K562 (cell line): ENCODE results near the gene CCDC47. TPM values are rescaled to one million over a fixed set of nuclear protein-coding genes. Genes with fewer than 3 reads are reported as not detected.

ENCODE experiments used
- CEBPB ChIP-seq: fragments of 450-650 bp; IDR thresholded peaks from 2 replicates; pipeline ENCODE4 v1.6.1; 2016; ENCODE audit warnings: missing genetic modification characterization, missing compliant biosample characterization
- CTBP1 ChIP-seq: fragments of 450-650 bp; IDR thresholded peaks from 2 replicates; pipeline ENCODE4 v1.6.1; 2016; ENCODE audit warnings: borderline replicate concordance
- CTCF ChIP-seq, 3 experiments: IDR thresholded peaks in 2 of 3; conservative IDR thresholded peaks in 1 of 3; 2 replicates each; pipeline ENCODE4 v1.5.1; 2011 to 2012; ENCODE audit warnings: low read length in 3 of 3, mild to moderate bottlenecking in 3 of 3, control low read depth in 2 of 3, improper control_type of control experiment in 1 of 3, inconsistent platforms in 1 of 3, low read depth in 1 of 3, mixed read lengths in 1 of 3, moderate library complexity in 1 of 3; ENCODE audit not compliant: insufficient read depth in 2 of 3
- EP300 ChIP-seq: IDR thresholded peaks from 2 replicates; pipeline ENCODE4 v1.6.1; 2012; ENCODE audit warnings: low read length, improper control_type of control experiment
- FOXK1 ChIP-seq: sonication (generic); formaldehyde crosslinking; IDR thresholded peaks from 2 replicates; pipeline ENCODE4 v1.8.0; 2022; ENCODE audit warnings: missing genetic modification reagents, mild to moderate bottlenecking, borderline replicate concordance
- HDAC8 ChIP-seq: fragments of 450-650 bp; IDR thresholded peaks from 2 replicates; pipeline ENCODE4 v1.6.1; 2016; ENCODE audit warnings: mild to moderate bottlenecking, missing genetic modification characterization, moderate library complexity, missing compliant biosample characterization
- HNRNPUL1 ChIP-seq: fragments of 200-400 bp; formaldehyde crosslinking; IDR thresholded peaks from 2 replicates; pipeline ENCODE4 v1.6.1; 2017; ENCODE audit warnings: low read length
- KHSRP ChIP-seq: fragments of 450-650 bp; IDR thresholded peaks from 2 replicates; pipeline ENCODE4 v1.6.1; 2017
- LCOR ChIP-seq: sonication (generic); formaldehyde crosslinking; IDR thresholded peaks from 2 replicates; pipeline ENCODE4 v1.8.0; 2022; ENCODE audit warnings: mild to moderate bottlenecking, missing genetic modification reagents
- MITF ChIP-seq: IDR thresholded peaks from 2 replicates; pipeline ENCODE4 v1.6.1; 2014; ENCODE audit warnings: antibody characterized with exemption
- NCOA4 ChIP-seq: fragments of 450-650 bp; IDR thresholded peaks from 2 replicates; pipeline ENCODE4 v1.6.1; 2018; ENCODE audit warnings: mild to moderate bottlenecking; ENCODE audit not compliant: partially characterized antibody
- NFRKB ChIP-seq: fragments of 450-650 bp; IDR thresholded peaks from 2 replicates; pipeline ENCODE4 v1.6.1; 2016; ENCODE audit warnings: low read depth
- NR1H2 ChIP-seq: sonication (generic); formaldehyde crosslinking; IDR thresholded peaks from 2 replicates; pipeline ENCODE4 v1.4.0; 2020; ENCODE audit warnings: mild to moderate bottlenecking, missing genetic modification reagents
- SMARCC2 ChIP-seq: fragments of 450-650 bp; IDR thresholded peaks from 2 replicates; pipeline ENCODE4 v1.6.1; 2017; ENCODE audit warnings: antibody characterized with exemption, moderate library complexity, mild to moderate bottlenecking, low read depth
- SRSF9 ChIP-seq: fragments of 200-400 bp; formaldehyde crosslinking; IDR thresholded peaks from 2 replicates; pipeline ENCODE4 v1.6.1; 2017; ENCODE audit warnings: low read depth, low read length, borderline replicate concordance
- TAF9B ChIP-seq: fragments of 450-650 bp; IDR thresholded peaks from 2 replicates; pipeline ENCODE4 v1.6.1; 2018; ENCODE audit warnings: mild to moderate bottlenecking; ENCODE audit not compliant: partially characterized antibody
- TOE1 ChIP-seq, 2 experiments: fragments of 450-650 bp in 1 of 2; sonication (generic) in 1 of 2; formaldehyde crosslinking in 1 of 2; IDR thresholded peaks; 2 replicates each; pipeline versions ENCODE4 v1.7.1 to v1.8.0; 2016 to 2022; ENCODE audit warnings: borderline replicate concordance in 2 of 2, mild to moderate bottlenecking in 2 of 2, antibody characterized with exemption in 1 of 2, inconsistent platforms in 1 of 2, low read depth in 1 of 2, missing genetic modification reagents in 1 of 2, moderate library complexity in 1 of 2
- ZFP36 ChIP-seq: fragments of 150-350 bp; IDR thresholded peaks from 2 replicates; pipeline ENCODE4 v1.6.1; 2018; ENCODE audit warnings: low read length, low read depth; ENCODE audit not compliant: partially characterized antibody
- ZHX1 ChIP-seq: fragments of 150-350 bp; conservative IDR thresholded peaks from 2 replicates; pipeline ENCODE4 v1.6.1; 2014; ENCODE audit warnings: low read length
- ZNF165 ChIP-seq: fragments of 250-450 bp; sonication (Bioruptor Pico); IDR thresholded peaks from 2 replicates; pipeline ENCODE4 v1.4.0; 2020; ENCODE audit warnings: borderline replicate concordance
- ZNF76 ChIP-seq: fragments of 250-450 bp; sonication (Bioruptor Pico); IDR thresholded peaks from 2 replicates; pipeline ENCODE4 v1.4.0; 2020; ENCODE audit warnings: mild to moderate bottlenecking, moderate library complexity, borderline replicate concordance
- ZNF778 ChIP-seq: fragments of 450-650 bp; formaldehyde crosslinking; IDR thresholded peaks from 2 replicates; pipeline ENCODE4 v1.4.0; 2020; ENCODE audit warnings: mild to moderate bottlenecking, moderate library complexity
- ZSCAN29 ChIP-seq: fragments of 450-650 bp; IDR thresholded peaks from 2 replicates; pipeline ENCODE4 v1.6.1; 2017
- polyA plus RNA-seq, 8 experiments: library from polyadenylated mRNA; depleted of rRNA in 4 of 8; stranded (reverse) in 5 of 8; unstranded in 3 of 8; fragments of >200 nt; fragmentation: Nextera tagmentation in 2 of 8; fragmentation: Illumina TruSeq in 1 of 8; extraction: Ambion mirVana in 2 of 8; extraction: Trizol in 1 of 8; gene quantifications; 2 replicates each; pipeline versions ENCODE4 v1.2.1 to v1.2.3, GENCODE V29; 2011 to 2014; ENCODE audit warnings: inconsistent platforms in 1 of 8, missing spikeins in 1 of 8
- total RNA-seq, 7 experiments: library from RNA; depleted of rRNA in 6 of 7; stranded (reverse); fragments of >200 nt in 6 of 7; fragmentation: Illumina TruSeq in 2 of 7; extraction: Trizol in 2 of 7; gene quantifications; 2 replicates each; pipeline versions ENCODE4 v1.2.1 to v1.2.3, GENCODE V29; 2011 to 2021; ENCODE audit warnings: low replicate concordance in 1 of 7

Gene CCDC47
- total and polyA plus RNA-seq, 9 of the 15 experiments (the other 6 are each of a cell fraction or from before 2014, with no cell fraction given): 15.5 to 162 (median 122) TPM

- TF ChIP-seq CTCF (IDR thresholded peaks at IDR 0.05 in 2 of 3, conservative IDR thresholded peaks at IDR 0.05 in 1 of 3; ENCODE audit: insufficient read depth in 2 of 3, low read depth in 1 of 3, low read length in 3 of 3) (no peak), ZNF76 (CRISPR knock-in tag) (no peak), NR1H2 (peak; percentile 54; the same call in 1 of the 2 replicates), FOXK1 (CRISPR knock-in tag) (peak; percentile 45; the same call in 1 of the 2 replicates), TOE1 (IDR thresholded peaks at IDR 0.05; ENCODE audit: borderline replicate concordance) (peak; percentile 50; the same call in 1 of the 2 replicates), TOE1 (CRISPR knock-in tag; IDR thresholded peaks at IDR 0.05; ENCODE audit: borderline replicate concordance, low read depth) (no peak), CTBP1 (peak; percentile 74), KHSRP (no peak), ZNF778 (CRISPR knock-in tag) (no peak), TAF9B (peak; percentile 22), SMARCC2 (no peak), ZFP36 (no peak), HNRNPUL1 (no peak), MITF (0 out of 2 replicates have a peak, but pooled peaks have one; percentile 36), NCOA4 (no peak), ZHX1 (0 out of 2 replicates have a peak, but pooled peaks have one; percentile 41), CEBPB (tag) (no peak), ZSCAN29 (no peak), EP300 (no peak), NFRKB (peak; percentile 58; the same call in 1 of the 2 replicates), LCOR (no peak; the same call in 1 of the 2 replicates), SRSF9 (no peak), HDAC8 (tag) (no peak), ZNF165 (CRISPR knock-in tag) (no peak)
Measured at GRCh38 chr17:63741408-63742173, 31.8 kb downstream of the CCDC47 start, which contains the start of gene STRADA (continued).
